Measurements from ENCODE around the gene SLC2A1. TPM values are rescaled to one million over a fixed set of nuclear protein-coding genes. Genes with fewer than 3 reads are reported as not detected.

The SLC2A1 gene
- total and polyA plus RNA-seq, 2 of the 13 experiments (the other 11 are each of a cell fraction or from before 2014, with no cell fraction given): 125 to 423 TPM

GRCh38 chr1:42877380-42877779 is 81.3 kb downstream of the SLC2A1 start:
- Histone ChIP-seq H3K27me3 (ENCODE audit: control insufficient read depth in 1 of 2, insufficient read depth in 2 of 2, low read length in 2 of 2) (peaks cover 0 to 2% of the 10 kb centered on the region in 2 experiments; a peak in 1 of 5 replicates), H3K9ac (ENCODE audit: insufficient read depth, low read depth, low read length) (no peak overlapping the region), H3K4me1 (ENCODE audit: insufficient read depth, low read length) (no peaks in the 10 kb centered on the region), H2AFZ (ENCODE audit: low read length) (no peak overlapping the region), H3K9me3 (ENCODE audit: low read length) (no peaks in the 10 kb centered on the region), H4K20me1 (ENCODE audit: insufficient read depth, low read length) (no peaks in the 10 kb centered on the region), H3K36me3 (replicated peaks in 1 of 2; ENCODE audit: control insufficient read depth in 1 of 2, insufficient read depth in 2 of 2, low read length in 2 of 2) (no peaks in the 10 kb centered on the region), H3K4me3 (replicated peaks in 1 of 3; ENCODE audit: insufficient read depth in 1 of 3, low read depth in 2 of 3, low read length in 3 of 3) (no peak overlapping the region), H3K27ac (ENCODE audit: extremely low read length, insufficient read depth, low read length) (no peak overlapping the region), H3K79me2 (ENCODE audit: insufficient read depth, low read length) (no peaks in the 10 kb centered on the region), H3K4me2 (ENCODE audit: low read depth, low read length) (no peak overlapping the region)
- 3% methylated on average over 2 of the region's 2 CpGs for WGBS (ENCODE audit: low lambda C conversion rate)
- POLR2A ChIA-PET: no interaction called here
- ATAC-seq (no peak), FAIRE-seq (no peak), DNase-seq (ENCODE audit: low spot score) (no peak)
- in situ Hi-C loops (cut with HindIII; ENCODE audit: extremely low pct_ligation_motif_present, low pct_unique_long_range_greater_than_20kb): no loop called here
- no peak for TF ChIP-seq ATF5 (CRISPR knock-in tag; IDR thresholded peaks at IDR 0.05; ENCODE audit: low read depth)
- TF ChIP-seq ZNF704 (CRISPR knock-in tag; IDR thresholded peaks at IDR 0.05; ENCODE audit: borderline replicate concordance): no peak
- TF ChIP-seq KDM5A (IDR thresholded peaks at IDR 0.05; ENCODE audit: borderline replicate concordance, low read length): no peak
- no peak for TF ChIP-seq CEBPZ (IDR thresholded peaks at IDR 0.05; ENCODE audit: low read length)
- no peak for TF ChIP-seq ZNF776 (CRISPR knock-in tag; IDR thresholded peaks at IDR 0.05)
- no peak for TF ChIP-seq HOXD1 (CRISPR knock-in tag; IDR thresholded peaks at IDR 0.05)
- no peak for TF ChIP-seq GATAD1 (CRISPR knock-in tag; IDR thresholded peaks at IDR 0.05)
- TF ChIP-seq PBX2 (CRISPR knock-in tag; IDR thresholded peaks at IDR 0.05): no peak
- TF ChIP-seq HMG20A (CRISPR knock-in tag; IDR thresholded peaks at IDR 0.05; ENCODE audit: borderline replicate concordance): no peak
- TF ChIP-seq USF2 (IDR thresholded peaks at IDR 0.05; ENCODE audit: low read depth, low read length): no peak
- TF ChIP-seq USF2 (CRISPR knock-in tag; IDR thresholded peaks at IDR 0.05; ENCODE audit: borderline replicate concordance): no peak
- no peak for TF ChIP-seq ARNTL (CRISPR knock-in tag; IDR thresholded peaks at IDR 0.05)
- no peak for TF ChIP-seq ZNF724P (CRISPR knock-in tag; IDR thresholded peaks at IDR 0.05; ENCODE audit: borderline replicate concordance)
- no peak for TF ChIP-seq ELF1 (CRISPR knock-in tag; IDR thresholded peaks at IDR 0.05)
- no peak for TF ChIP-seq NCOA5 (CRISPR knock-in tag; IDR thresholded peaks at IDR 0.05)
- no TSS peak for BruUV-seq (replicated peaks)
- intact Hi-C loops (cut with micrococcal nuclease; ENCODE audit: unreplicated experiment): no loop called here
- CTCF ChIA-PET (ENCODE audit: low intra/inter-chr PET ratio, low total read pairs): no interaction called here
